ENCODE data around the gene UTS2R.

The UTS2R gene

DNA sequence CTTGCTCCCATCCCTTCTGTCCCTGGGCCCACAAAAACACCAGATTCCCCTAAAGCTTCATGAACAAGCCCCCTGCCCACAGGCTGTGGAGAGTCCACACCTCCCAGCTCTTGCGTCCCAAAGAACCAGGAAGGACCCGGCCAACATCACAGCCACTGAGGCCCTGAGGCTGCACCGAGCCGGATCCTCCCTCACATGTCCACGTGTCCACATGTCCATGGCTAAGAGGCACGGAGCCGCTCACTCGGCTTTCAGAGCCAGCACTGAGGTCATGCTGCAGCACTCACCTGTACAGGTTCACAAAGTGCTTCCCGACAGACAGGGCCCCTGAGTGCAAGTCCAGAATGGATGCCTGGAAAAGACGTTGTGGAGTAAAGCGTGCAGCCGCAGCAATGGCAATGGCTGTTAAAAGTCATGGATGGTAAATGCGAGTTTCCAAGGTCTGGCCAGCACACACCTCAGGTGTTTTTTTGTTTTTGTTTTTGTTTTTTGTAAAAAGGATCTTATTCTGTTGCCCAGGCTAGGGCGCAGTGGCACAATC is 34.6 kb downstream of the UTS2R start:
- no peaks in the 10 kb centered on the region for H3K27me3 ChIP-seq (ENCODE audit: insufficient read depth, low read depth, severe bottlenecking)
- TF ChIP-seq, protein P1, sequence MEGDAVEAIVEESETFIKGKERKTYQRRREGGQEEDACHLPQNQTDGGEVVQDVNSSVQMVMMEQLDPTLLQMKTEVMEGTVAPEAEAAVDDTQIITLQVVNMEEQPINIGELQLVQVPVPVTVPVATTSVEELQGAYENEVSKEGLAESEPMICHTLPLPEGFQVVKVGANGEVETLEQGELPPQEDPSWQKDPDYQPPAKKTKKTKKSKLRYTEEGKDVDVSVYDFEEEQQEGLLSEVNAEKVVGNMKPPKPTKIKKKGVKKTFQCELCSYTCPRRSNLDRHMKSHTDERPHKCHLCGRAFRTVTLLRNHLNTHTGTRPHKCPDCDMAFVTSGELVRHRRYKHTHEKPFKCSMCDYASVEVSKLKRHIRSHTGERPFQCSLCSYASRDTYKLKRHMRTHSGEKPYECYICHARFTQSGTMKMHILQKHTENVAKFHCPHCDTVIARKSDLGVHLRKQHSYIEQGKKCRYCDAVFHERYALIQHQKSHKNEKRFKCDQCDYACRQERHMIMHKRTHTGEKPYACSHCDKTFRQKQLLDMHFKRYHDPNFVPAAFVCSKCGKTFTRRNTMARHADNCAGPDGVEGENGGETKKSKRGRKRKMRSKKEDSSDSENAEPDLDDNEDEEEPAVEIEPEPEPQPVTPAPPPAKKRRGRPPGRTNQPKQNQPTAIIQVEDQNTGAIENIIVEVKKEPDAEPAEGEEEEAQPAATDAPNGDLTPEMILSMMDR (IDR thresholded peaks at IDR 0.05; ENCODE audit: low read depth, low read length) = no peak
- no peak for DNase-seq
- H3K4me3 ChIP-seq (ENCODE audit: low read depth, low read length) = no peak overlapping the region
- no peak overlapping the region for H3K27ac ChIP-seq
- no peaks in the 10 kb centered on the region for H3K9me3 ChIP-seq (ENCODE audit: severe bottlenecking)
- peaks cover 48% of the 10 kb centered on the region for H3K36me3 ChIP-seq

DNA sequence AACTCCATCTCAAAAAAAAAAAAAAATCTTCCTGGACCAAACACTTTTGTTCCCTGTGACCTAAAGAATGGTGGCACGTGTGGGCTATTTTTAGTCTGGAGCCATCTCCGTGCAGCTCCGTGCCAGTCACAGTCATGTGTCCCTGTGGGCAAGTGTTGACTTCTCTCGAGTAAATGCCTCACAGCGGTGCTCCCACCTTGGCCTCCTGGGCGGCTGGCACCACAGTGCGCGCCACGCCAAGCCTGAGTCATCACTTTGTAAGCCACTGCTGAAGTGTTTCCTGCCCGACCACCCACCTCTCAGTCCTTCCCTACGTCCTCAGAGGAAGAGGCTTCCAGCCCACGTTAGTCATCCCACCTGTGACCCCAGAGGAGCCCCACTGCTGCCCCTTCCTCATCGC is 35.7 kb downstream of the UTS2R start:
- Histone ChIP-seq H3K36me3 (peaks cover 40% of the 10 kb centered on the region), H3K27ac (no peak overlapping the region), H3K27me3 (ENCODE audit: insufficient read depth, low read depth, severe bottlenecking) (no peaks in the 10 kb centered on the region), H3K9me3 (ENCODE audit: severe bottlenecking) (no peaks in the 10 kb centered on the region), H3K4me3 (ENCODE audit: low read depth, low read length) (no peak overlapping the region)
- TF ChIP-seq, protein P1 (IDR thresholded peaks at IDR 0.05; ENCODE audit: low read depth, low read length) = no peak
- no peak for DNase-seq

DNA sequence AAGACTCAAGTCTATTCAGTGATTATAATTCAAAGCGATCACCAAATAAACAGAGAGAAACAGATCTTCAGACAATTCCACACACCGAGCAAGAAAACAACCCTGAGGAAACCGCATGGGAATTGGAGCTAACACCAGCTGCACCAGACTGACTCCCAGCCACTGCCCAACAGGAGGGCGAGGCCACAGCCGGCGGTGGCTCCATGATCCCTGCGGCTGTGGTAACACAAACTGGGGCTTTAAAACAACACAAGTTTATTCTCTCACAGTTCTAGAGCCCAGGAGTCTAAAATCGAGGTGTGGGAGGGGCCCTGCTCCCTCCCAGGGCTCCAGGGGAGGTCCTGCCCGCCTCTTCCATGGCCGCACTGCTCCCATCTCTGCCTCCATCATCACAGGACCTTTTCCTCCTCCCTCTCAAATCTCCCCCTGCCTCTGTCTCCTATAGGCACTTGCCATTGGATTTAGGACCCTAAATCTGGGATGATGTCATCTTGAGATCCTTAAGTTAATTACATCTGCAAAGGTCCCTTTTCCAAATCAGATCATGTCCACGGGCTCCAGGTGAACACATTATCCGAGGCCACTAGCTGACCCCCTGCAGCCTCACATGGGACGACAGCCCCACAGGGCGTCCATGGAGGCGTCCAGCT is 36.8 kb downstream of the UTS2R start:
- no peak overlapping the region for H3K4me3 ChIP-seq (ENCODE audit: low read depth, low read length)
- H3K27ac ChIP-seq = no peak overlapping the region
- H3K9me3 ChIP-seq (ENCODE audit: severe bottlenecking) = no peaks in the 10 kb centered on the region
- H3K36me3 ChIP-seq = peaks cover 37% of the 10 kb centered on the region
- no peak for DNase-seq
- H3K27me3 ChIP-seq (ENCODE audit: insufficient read depth, low read depth, severe bottlenecking) = no peaks in the 10 kb centered on the region
- TF ChIP-seq, protein P1 (IDR thresholded peaks at IDR 0.05; ENCODE audit: low read depth, low read length) = no peak

DNA sequence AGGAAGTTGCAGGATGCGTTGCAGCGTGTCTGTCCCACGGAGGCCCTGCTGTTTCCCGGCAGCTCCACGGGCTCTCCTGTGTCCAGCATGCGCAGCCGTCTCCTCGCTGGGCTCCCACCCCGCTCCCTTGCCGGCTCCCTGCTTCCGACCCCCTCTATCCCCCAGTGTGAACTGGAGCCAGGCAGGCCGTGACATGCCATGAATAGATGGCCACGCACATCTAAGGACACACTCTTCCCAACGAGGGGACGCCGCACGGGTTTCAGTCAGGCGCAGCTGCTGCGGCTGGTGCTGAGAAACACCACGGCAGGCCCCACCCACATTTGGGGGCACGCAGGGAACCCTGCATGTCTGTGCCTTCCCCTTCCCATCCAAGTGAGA is 37.4 kb downstream of the UTS2R start:
- Histone ChIP-seq H3K27ac (no peak overlapping the region), H3K9me3 (ENCODE audit: severe bottlenecking) (no peaks in the 10 kb centered on the region), H3K4me3 (ENCODE audit: low read depth, low read length) (no peak overlapping the region), H3K27me3 (ENCODE audit: insufficient read depth, low read depth, severe bottlenecking) (no peaks in the 10 kb centered on the region), H3K36me3 (peaks cover 35% of the 10 kb centered on the region)
- TF ChIP-seq, protein P1 (IDR thresholded peaks at IDR 0.05; ENCODE audit: low read depth, low read length) = no peak
- DNase-seq = no peak

DNA sequence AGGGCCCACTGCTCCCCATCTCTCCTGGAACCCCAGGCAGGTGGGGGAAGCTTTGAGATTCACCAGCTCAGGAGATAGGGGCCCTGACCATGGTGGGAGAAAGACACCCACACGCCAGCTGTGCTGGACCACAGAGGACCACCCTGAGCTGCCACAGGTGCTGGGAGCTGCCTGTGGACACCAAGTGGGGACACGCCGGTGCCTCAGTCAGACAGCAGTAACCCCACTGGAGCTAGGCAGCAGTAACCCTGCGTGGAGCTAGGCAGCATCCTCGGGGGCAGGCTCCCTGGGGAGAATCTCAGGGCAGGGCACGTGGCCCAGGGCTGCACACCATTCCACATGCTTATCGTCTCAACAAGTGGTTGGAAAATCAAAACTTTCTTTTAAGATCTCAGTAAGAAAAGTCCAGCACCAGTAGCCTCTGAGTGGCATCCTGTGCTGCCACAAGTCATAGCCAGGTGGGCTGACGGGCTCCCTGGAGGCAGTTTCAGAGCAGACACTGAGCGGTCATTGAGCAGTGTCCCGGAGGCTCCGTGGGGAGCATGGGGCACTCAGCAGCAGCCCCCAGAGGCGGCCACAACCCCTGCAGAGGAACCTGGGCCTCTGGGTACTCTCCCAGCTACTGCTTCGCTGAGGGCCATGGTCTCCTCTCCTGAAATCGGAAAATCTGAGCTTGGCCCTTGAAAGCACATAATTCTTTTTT is 38.6 kb downstream of the UTS2R start:
- Histone ChIP-seq H3K27ac (no peak overlapping the region), H3K36me3 (peaks cover 40% of the 10 kb centered on the region), H3K9me3 (ENCODE audit: severe bottlenecking) (no peaks in the 10 kb centered on the region), H3K27me3 (ENCODE audit: insufficient read depth, low read depth, severe bottlenecking) (no peaks in the 10 kb centered on the region), H3K4me3 (ENCODE audit: low read depth, low read length) (no peak overlapping the region)
- TF ChIP-seq, protein P1 (IDR thresholded peaks at IDR 0.05; ENCODE audit: low read depth, low read length) = 0 out of 2 replicates have a peak, but pooled peaks have one; percentile 14
- DNase-seq = no peak

All from WERI-Rb-1 (cell line).